22Rv1 (cell line): ENCODE measurements around the gene FMOD.

Experiments used
- CTCF ChIP-seq: fragments of 450-650 bp; IDR thresholded peaks from 2 replicates; pipeline ENCODE4 v1.5.1; 2017; ENCODE audit warnings: mild to moderate bottlenecking
- ZFX ChIP-seq: fragments of 450-650 bp; IDR thresholded peaks from 2 replicates; pipeline ENCODE4 v1.6.1; 2017; ENCODE audit warnings: antibody characterized with exemption, borderline replicate concordance

GRCh38 chr1:203306089-203306964 is 44.6 kb downstream of the FMOD start:
- peak; percentile 12; the same call in 1 of the 2 replicates for TF ChIP-seq CTCF
- no peak for TF ChIP-seq ZFX
